DOHH2 (cell line): Measurements from ENCODE around the gene KLHL30.

Experiments used
- H3F3A ChIP-seq: fragments of 200-600 bp; sonication (generic), shearing (Covaris generic); 2 replicates; pipeline ENCODE4 v1.6.0; 2016; ENCODE audit warnings: antibody characterized with exemption, mild to moderate bottlenecking; ENCODE audit not compliant: control insufficient read depth, insufficient read depth
- H3K27ac ChIP-seq: fragments of 200-600 bp; sonication (generic); 2 replicates; pipeline ENCODE4 v1.5.1; 2014; ENCODE audit warnings: low read depth, mild to moderate bottlenecking, low read length, moderate library complexity
- H3K27me3 ChIP-seq: fragments of 200-600 bp; sonication (generic); 2 replicates; pipeline ENCODE4 v1.6.1; 2014; ENCODE audit warnings: mild to moderate bottlenecking, low read length, mixed read lengths; ENCODE audit not compliant: control insufficient read depth
- H3K36me3 ChIP-seq: fragments of 200-600 bp; sonication (generic); 2 replicates; pipeline ENCODE4 v1.6.1; 2014; ENCODE audit warnings: mild to moderate bottlenecking, low read length, moderate library complexity, mixed read lengths; ENCODE audit not compliant: control insufficient read depth
- H3K4me1 ChIP-seq: fragments of 200-600 bp; sonication (generic); 2 replicates; pipeline ENCODE4 v1.6.1; 2014; ENCODE audit warnings: mild to moderate bottlenecking, low read length, mixed read lengths; ENCODE audit not compliant: control insufficient read depth
- H3K4me2 ChIP-seq: fragments of 200-600 bp; sonication (generic); 2 replicates; pipeline ENCODE4 v1.6.0; 2014; ENCODE audit warnings: mild to moderate bottlenecking, low read length, moderate library complexity
- H3K4me3 ChIP-seq: fragments of 200-600 bp; sonication (generic); 2 replicates; pipeline ENCODE4 v1.5.1; 2014; ENCODE audit warnings: mild to moderate bottlenecking, low read length, mixed read lengths
- H3K79me2 ChIP-seq: fragments of 200-600 bp; sonication (generic); 2 replicates; pipeline ENCODE4 v1.6.1; 2014; ENCODE audit warnings: mild to moderate bottlenecking, low read length, mixed read lengths; ENCODE audit not compliant: control insufficient read depth
- H3K9me2 ChIP-seq: fragments of 200-600 bp; sonication (generic); replicated peaks from 2 replicates; pipeline ENCODE4 v1.6.1; 2014; ENCODE audit warnings: mild to moderate bottlenecking, low read length, mixed read lengths; ENCODE audit not compliant: control insufficient read depth
- H3K9me3 ChIP-seq: fragments of 200-600 bp; sonication (generic); 2 replicates; pipeline ENCODE4 v1.6.1; 2014; ENCODE audit warnings: antibody characterized with exemption, low read length, mixed read lengths; ENCODE audit not compliant: control insufficient read depth, insufficient read depth
- H4K20me1 ChIP-seq: fragments of 200-600 bp; sonication (generic); 2 replicates; pipeline ENCODE4 v1.6.0; 2014; ENCODE audit warnings: low read depth, mild to moderate bottlenecking, antibody characterized with exemption, low read length, moderate library complexity; ENCODE audit not compliant: control insufficient read depth, insufficient read depth
- CTCF ChIP-seq: fragments of 200-600 bp; sonication (generic); IDR thresholded peaks from one replicate; pipeline ENCODE4 v1.5.1; 2014; ENCODE audit warnings: antibody characterized with exemption, mild to moderate bottlenecking, low read depth, low read length; ENCODE audit not compliant: poor library complexity, severe bottlenecking
- EZH2phosphoT487 ChIP-seq: fragments of 200-600 bp; sonication (generic); IDR thresholded peaks from 2 replicates; pipeline ENCODE4 v1.6.1; 2017; ENCODE audit warnings: borderline replicate concordance, mild to moderate bottlenecking, antibody characterized with exemption, low read length, moderate library complexity, mixed read lengths

KLHL30 gene

GRCh38 chr2:238102865-238103264 lies 35.6 kb upstream of the KLHL30 start:
- H3K27ac ChIP-seq: no peak overlapping the region
- no peaks in the 10 kb centered on the region for H3K27me3 ChIP-seq
- no peak overlapping the region for H3K4me2 ChIP-seq
- no peaks in the 10 kb centered on the region for H3K79me2 ChIP-seq
- no peaks in the 10 kb centered on the region for H3K36me3 ChIP-seq
- H4K20me1 ChIP-seq: no peaks in the 10 kb centered on the region
- no peak overlapping the region for H3K4me3 ChIP-seq
- peaks cover 6% of the 10 kb centered on the region; the same call in 1 of the 2 replicates for H3F3A ChIP-seq
- peaks cover 47% of the 10 kb centered on the region for H3K4me1 ChIP-seq
- H3K9me3 ChIP-seq: no peaks in the 10 kb centered on the region
- no peak for TF ChIP-seq EZH2phosphoT487
- no peak for TF ChIP-seq CTCF
- H3K9me2 ChIP-seq: no peaks in the 10 kb centered on the region

GRCh38 chr2:238103465-238104225 lies 34.8 kb upstream of the KLHL30 start:
- no peaks in the 10 kb centered on the region for H3K79me2 ChIP-seq
- no peak overlapping the region for H3K4me3 ChIP-seq
- H3K27me3 ChIP-seq: no peaks in the 10 kb centered on the region
- H3K9me3 ChIP-seq: no peaks in the 10 kb centered on the region
- no peaks in the 10 kb centered on the region for H4K20me1 ChIP-seq
- H3K27ac ChIP-seq: no peak overlapping the region
- no peaks in the 10 kb centered on the region for H3K9me2 ChIP-seq
- peaks cover 47% of the 10 kb centered on the region for H3K4me1 ChIP-seq
- TF ChIP-seq EZH2phosphoT487: no peak
- TF ChIP-seq CTCF: no peak
- no peaks in the 10 kb centered on the region for H3K36me3 ChIP-seq
- H3K4me2 ChIP-seq: no peak overlapping the region
- peaks cover 12% of the 10 kb centered on the region for H3F3A ChIP-seq

- peaks cover 47% of the 10 kb centered on the region for H3K4me1 ChIP-seq
- H3K27me3 ChIP-seq: no peaks in the 10 kb centered on the region
- H3K79me2 ChIP-seq: no peaks in the 10 kb centered on the region
- no peak overlapping the region for H3K4me3 ChIP-seq
- H3K36me3 ChIP-seq: no peaks in the 10 kb centered on the region
- H3F3A ChIP-seq: peaks cover 11% of the 10 kb centered on the region
- no peaks in the 10 kb centered on the region for H4K20me1 ChIP-seq
- no peak for TF ChIP-seq EZH2phosphoT487
- TF ChIP-seq CTCF: no peak
- no peak overlapping the region for H3K27ac ChIP-seq
- no peaks in the 10 kb centered on the region for H3K9me2 ChIP-seq
- H3K9me3 ChIP-seq: no peaks in the 10 kb centered on the region
- no peak overlapping the region for H3K4me2 ChIP-seq
Measured at GRCh38 chr2:238104226-238104690, 34.2 kb upstream of the KLHL30 start.
